GM23248 (cell line): Measurements from ENCODE around the gene WWOX.

Experiments used
- EZH2 ChIP-seq: fragments of 200-600 bp; sonication (generic); IDR thresholded peaks from 2 replicates; pipeline ENCODE4 v1.6.1; 2018; ENCODE audit warnings: antibody characterized with exemption, mild to moderate bottlenecking; ENCODE audit not compliant: insufficient read depth, poor library complexity, severe bottlenecking
- EZH2phosphoT487 ChIP-seq: fragments of 200-600 bp; sonication (generic); IDR thresholded peaks from 2 replicates; pipeline ENCODE4 v1.6.1; 2018; ENCODE audit warnings: antibody characterized with exemption, moderate library complexity, mild to moderate bottlenecking, low read depth; ENCODE audit not compliant: insufficient read depth

- TF ChIP-seq EZH2phosphoT487 (no peak), EZH2 (no peak)
These were observed 616.2 kb downstream of the WWOX start for GRCh38 chr16:78715673-78716072.
